HG02571 (cell line): ENCODE measurements around the gene ERCC2.

Experiments
- ATAC-seq: cut with Tn5 transposase; IDR thresholded peaks from one replicate; pipeline ENCODE4 v1.9.1; 2021; ENCODE audit warnings: mild to moderate bottlenecking, moderate library complexity; ENCODE audit not compliant: unreplicated experiment

The ERCC2 gene

DNA sequence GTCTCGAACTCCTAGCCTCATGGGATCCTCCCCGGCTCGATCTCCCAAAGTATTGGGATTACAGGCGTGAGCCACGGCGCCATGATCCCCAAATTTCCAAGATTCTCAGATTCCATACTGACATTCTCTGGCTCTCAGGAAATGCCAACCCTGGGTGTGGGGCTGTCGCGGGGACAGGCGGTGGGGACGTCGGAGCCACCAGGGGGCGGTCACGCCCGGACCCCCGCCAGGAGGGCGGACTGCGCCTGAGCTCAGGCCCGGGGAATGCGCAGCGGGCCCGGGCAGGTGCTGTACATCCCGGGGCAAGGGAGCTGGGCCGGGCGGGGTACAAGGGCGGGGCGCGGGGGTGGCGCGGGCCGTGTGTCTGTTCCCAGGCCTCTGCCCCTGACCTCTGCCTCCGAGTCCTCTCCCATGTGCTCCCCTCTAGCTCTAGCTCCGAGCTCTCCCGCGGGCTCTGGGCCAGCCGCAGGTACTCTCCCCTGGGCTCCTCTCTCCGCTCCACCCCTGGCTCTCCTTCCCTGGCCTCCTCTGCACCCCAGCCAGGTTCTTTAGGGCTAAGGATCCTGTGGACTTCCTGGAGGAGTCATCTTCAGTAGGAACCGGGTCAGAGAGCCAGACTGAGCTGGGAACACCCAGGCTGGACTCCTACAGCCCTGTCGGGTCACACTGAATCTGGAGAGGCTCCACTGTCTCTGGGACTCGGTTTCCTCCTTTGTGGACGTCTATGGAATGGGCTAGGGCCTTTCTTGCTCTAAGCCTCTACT lies 32.1 kb upstream of the ERCC2 start:
- no peak for ATAC-seq

GRCh38 chr19:45401815-45402214 lies 31.4 kb upstream of the ERCC2 start:
- no peak for ATAC-seq

DNA sequence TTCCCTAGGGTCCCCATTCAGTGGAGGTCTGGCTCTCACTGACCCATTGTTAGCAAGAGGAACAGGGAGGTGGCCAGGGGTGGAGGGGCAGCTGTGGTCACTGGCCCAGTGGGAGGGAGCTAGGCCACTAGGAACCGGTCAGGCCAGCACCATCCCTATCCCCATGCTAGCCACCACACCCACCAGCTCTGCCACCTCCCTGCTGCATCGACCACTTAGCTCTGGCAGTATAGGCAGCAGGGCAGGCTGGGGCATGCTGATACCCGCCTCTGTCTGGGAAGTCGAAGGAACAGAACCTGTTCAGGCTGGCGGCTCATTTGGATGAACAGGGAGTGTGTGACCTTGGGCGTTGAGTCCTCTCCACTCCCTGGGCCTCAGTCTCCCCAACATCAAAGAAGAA lies 29.8 kb upstream of the ERCC2 start:
- no peak for ATAC-seq

DNA sequence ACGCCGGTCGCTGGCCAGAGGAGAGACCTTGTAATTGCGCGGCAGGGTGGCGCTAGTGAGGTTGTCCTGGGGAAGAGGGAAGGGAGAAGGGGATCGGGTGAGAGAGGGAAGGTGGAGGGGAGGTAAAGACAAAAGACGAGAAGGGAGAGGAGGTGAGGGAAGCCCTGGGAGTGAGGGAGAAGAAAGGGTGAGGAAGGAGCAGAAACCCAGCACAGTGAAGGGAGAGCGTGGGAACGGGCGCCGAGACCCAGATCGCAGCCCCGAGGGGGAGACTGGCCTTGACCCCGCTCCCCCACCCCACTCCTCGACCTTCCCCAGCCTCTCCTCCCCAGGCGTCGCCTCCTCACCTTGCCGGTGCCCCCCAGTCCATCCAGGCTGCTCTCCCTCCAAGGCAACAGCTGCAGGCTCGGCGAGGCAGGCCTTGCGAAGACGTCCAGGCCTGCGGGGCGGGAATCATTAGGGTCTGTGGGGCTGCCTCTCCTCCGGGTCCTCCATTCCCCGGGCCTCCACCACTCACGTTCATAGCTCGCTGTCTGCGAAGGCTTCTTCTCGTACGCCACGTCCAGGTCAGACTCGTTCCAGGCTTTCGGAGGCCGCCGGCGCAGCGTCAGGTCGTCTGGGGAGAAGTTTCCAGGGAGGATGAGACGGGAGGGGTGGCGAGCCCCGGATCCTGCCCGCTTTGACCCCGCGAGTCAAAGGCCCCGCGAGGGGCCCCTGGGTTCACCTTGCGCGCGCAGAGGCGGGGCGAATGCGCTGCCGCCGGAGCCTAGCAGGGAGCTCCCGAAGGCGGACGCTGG lies 25.6 kb upstream of the ERCC2 start:
- no peak for ATAC-seq

DNA sequence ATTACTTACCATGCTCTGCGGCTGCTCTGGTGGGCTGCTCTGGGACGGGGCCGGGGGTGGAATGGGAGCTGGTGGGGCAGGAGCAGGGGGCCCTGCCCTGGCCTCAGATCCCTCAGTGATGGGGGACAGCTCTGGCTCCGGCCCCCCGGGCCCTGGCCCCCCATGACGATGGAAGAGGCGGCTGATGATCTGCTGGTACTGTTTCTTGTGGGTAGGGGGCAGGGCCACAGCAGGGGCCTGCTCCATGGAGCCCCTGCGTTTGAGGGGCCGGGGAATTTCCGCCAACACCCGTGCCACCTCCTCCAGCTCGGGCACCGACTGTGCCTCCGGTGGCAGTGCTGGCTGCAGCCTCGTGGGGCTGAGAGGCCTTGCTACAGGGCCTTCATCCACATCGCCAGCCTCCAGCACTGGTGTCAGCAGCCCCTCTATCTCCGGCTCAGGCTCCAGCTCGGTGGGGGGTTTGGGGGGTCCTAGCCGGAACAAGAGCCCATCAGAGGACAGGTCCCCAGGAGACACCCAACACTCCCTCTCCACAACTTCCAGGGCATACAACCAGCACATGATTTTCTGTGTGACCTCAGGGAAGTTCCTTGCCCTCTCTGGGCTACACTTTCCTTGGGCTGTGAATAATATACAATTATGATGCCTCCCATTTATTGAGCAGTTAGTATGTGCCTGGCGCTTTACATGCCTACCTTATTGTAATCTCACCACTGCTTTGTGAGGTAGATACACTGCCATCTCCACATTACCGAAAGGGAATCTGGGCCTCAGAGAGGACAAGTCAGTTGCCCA lies 21.7 kb upstream of the ERCC2 start:
- ATAC-seq, result no peak

DNA sequence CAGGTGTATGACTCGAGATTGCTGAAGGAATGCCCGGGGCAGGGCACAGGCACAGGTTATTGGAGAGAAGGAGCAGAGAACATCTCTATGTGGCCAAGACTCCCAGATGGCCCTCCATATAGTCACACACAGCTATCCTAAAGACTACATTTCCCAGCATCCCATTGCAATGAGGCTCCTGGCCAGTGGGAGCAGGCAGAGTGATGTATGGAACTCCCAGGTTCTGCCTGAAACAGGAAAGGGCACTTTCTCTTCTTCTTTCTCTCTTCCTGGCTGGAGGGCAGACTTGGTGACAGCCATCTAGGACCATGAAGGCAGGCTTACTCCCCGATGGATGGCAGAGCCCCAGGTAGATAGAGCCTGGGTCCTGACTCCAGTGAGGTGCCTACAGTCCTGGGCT lies 21.0 kb upstream of the ERCC2 start:
- ATAC-seq, result no peak

DNA sequence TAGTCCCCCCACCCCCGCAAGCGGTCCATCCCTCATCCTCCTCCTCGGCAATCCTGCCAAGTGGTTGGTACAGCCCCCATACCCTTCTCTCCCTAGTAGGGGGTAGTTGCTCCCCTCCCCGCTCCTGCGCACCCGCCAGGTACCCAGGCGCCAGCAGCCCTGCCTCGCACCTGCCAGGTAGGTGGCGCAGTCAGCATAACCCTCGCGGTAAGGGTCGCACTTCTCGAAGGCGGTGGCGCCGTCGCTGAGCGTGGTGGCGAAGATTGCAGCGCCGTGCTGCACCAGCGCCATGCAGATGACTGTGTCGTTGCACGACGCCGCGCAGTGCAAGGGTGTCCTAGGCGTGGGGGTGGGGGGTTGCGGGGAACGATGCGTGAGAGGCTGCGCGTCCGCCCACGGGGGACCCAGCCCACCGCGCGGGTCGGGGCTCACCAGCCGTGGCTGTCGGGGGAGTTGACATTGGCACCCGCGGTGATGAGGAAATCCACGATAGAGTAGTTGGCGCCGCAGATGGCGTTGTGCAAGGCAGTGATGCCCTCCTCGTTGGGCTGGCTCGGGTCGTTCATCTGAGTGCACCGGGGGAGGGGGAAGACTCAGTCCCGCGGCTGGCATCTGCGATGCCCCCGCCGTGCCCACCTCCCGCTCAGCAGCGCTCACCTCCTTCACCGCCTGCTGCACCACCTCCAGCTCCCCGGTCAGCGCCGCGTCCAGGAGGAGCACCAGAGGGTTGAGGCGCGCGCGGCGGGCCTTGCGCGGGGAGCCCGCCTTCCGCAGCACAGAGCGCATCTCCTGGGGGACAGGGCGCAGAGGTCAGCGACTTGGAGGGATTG lies 15.2 kb upstream of the ERCC2 start:
- no peak for ATAC-seq

DNA sequence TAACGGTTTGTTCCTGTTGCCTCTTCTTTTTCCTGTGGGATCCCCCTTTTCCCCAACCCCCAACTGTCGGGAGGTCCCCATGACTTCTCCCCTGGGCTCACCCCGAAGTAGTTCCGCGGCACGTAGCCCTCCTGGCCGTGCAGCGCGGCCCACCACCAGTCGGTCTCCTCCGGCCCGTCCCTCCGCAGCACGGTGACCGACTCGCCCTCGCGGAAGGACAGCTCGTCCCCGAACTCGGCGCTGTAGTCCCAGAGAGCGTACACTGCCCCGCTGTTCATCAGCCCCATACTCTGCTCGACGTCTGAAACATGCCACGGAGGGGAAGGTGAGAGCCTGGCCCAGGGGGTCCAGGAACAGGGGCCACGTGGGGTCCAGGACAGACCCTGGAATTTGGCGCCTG lies 12.1 kb upstream of the ERCC2 start:
- no peak for ATAC-seq

DNA sequence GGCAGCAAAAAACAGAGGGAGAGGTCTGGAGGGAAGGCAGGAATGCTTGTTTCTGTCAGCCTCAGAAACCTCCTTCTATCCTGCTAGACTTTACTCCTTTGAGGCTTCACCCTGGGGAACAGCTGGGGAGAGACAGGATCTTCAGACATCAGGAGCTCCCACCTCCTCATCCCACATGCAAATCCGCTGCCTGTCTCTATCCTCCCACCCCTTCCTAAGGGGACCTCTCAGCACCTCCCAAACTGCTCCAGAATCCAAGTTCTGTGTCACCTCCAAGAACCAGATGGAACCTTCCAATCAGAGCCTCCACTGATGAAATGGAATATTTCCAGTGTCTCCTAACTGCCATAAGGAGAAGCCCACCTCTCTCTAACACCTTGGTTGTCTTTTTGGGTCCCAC lies 9.7 kb upstream of the ERCC2 start:
- no peak for ATAC-seq

DNA sequence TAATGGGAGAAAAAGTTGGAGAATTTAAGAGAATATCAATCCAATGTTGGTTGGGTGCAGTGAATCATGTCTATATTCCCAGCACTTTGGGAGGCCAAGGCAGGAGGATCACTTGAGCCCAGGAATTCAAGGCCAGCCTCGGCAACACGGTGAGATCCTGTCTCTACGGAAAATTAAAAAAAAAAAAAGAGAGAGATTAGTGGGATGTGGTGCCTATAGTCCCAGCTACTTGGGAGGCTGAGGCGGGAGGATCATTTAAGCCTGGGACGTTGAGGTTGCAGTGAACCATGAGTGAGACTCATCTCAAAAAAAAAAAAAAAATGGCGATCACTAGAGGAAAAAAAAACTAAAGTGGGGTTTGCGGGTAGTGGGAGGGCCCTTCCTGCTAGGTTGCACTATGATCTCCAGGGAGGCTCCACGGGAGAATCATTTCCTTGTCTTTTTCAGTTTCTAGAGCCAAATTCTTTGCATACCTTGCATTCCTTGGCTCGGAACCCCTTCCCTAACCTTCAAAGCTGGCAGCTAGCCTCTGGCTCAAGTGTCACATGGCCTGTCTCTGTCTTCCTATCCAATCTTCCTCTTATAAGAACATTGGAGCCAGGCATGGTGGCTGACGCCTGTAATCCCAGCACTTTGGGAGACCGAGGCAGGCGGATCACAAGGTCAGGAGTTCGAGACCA lies 5.8 kb upstream of the ERCC2 start:
- no peak for ATAC-seq

- ATAC-seq, result no peak
Observed at GRCh38 chr19:45368737-45369340, 1.5 kb downstream of the ERCC2 start.

- ATAC-seq, result no peak
Observed at GRCh38 chr19:45368127-45368526, 2.2 kb downstream of the ERCC2 start.

GRCh38 chr19:45364696-45365095 lies 5.7 kb downstream of the ERCC2 start:
- no peak for ATAC-seq

DNA sequence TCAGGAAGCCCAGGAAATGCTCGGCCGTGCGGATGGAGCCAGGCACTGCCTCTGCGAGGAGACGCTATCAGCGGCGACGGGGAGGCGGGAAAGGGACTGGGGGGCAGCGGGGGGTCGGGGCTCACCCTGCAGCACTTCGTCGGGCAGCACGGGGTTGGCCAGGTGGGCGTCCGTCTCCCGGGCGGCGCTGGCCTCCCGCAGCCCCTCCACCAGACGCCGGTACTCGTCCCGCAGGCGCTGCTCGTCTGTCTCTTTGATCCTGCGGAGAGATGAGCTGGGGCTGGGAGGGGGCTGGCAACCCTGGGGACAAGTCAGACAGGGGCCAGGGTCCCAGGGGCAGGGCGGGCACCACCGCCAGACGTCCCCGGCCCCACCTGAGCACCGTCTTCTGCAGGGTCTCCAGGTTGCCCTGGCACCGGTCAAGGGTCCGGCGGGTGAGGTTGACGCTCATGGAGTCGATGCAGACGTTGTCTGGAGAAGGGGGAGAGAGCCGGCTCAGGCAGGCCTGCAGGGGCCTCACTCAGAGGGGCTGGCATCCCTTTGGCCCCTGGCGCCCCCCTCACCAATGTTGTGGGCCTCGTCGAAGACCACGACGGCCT lies 6.4 kb downstream of the ERCC2 start:
- no peak for ATAC-seq

- no peak for ATAC-seq
Observed at GRCh38 chr19:45362291-45362690, 8.1 kb downstream of the ERCC2 start.

- no peak for ATAC-seq
Observed at GRCh38 chr19:45361608-45362007, 8.8 kb downstream of the ERCC2 start.

DNA sequence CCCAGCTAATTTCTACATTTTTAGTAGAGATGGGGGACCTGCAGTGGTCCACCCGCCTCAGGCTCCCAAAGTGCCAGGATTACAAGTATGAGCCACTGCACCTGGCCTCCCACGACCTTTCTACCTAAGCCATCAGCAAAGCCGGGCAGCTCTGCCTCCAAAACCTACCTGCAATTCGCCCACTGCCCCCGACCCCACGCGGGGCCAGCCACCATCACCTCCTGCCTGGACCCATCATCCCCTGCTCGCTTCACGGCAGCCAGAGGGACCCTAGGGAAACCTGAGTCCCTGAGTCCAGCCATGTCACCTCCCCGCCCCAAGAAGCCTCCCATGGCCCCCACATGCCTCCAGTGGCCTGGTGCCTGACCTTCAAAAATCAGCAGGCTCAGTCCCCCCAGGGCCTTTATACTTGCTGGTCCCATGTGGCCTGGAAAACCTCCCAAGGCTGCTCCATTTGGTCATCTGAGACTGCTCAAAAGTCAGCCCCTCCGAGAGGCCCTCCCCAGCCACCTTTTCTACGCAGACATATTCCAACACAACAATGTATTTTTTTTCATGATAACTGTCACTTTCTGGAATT lies 12.1 kb downstream of the ERCC2 start:
- ATAC-seq, result no peak

- ATAC-seq, result no peak
Observed at GRCh38 chr19:45357445-45357783, 13.0 kb downstream of the ERCC2 start.

DNA sequence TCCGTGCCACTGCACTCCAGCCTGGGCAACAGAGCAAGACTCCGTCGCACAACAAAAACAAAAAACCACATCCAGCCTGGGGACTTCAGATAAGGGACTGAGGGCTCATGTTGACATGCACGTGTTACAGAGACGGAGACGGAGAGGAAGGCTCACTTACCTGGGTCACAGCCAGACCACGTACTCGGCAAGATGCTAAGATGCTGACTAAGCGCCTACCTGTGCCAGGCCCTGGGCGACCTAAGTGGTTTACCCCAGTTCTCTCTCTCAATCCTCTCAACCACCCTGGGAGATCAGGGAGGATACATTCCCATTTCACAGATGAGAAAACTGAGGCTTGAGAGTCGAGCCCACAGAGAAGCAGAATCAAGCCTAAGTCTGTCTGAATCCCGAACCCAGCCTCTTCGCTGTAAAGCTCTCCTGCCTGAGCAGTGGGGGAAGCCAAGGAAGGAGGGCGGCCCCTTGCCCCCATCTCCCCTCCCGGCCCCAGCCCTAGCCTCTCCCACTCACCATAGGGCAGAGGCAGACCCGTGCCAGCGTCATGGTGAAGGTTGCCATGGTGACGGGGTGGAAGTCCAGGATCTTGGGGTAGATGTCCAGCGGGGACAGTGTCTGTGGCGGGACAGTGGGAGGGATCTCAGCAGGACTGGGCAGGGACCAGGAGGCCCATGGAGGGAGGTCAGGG lies 13.5 kb downstream of the ERCC2 start:
- no peak for ATAC-seq
